Activated naive CD8-positive, alpha-beta T cell treated with anti-CD3 and anti-CD28 coated beads, Interleukin-2, amount 50 U/mL, for 24 hours (primary cell): ENCODE results near the gene EMILIN2.

Experiments used
- ATAC-seq: fragments of 150-1000 bp; cut with Tn5 transposase; one replicate; pipeline ENCODE4 v1.10.0; 2021
- DNase-seq: peaks from one replicate; pipeline ENCODE4 v3.0.0; 2021
- H3K27ac Mint-ChIP-seq: one replicate; pipeline ENCODE4 v1.8.0; 2021; ENCODE audit warnings: mild to moderate bottlenecking, mixed read lengths
- H3K27me3 Mint-ChIP-seq: one replicate; pipeline ENCODE4 v1.8.0; 2021; ENCODE audit warnings: mixed read lengths
- H3K36me3 Mint-ChIP-seq: one replicate; pipeline ENCODE4 v1.8.0; 2021; ENCODE audit warnings: low read depth, mixed read lengths
- H3K4me1 Mint-ChIP-seq: one replicate; pipeline ENCODE4 v1.8.0; 2021; ENCODE audit warnings: mixed read lengths
- H3K4me3 Mint-ChIP-seq: one replicate; pipeline ENCODE4 v1.8.0; 2021; ENCODE audit warnings: mild to moderate bottlenecking, moderate library complexity, mixed read lengths
- H3K9me3 Mint-ChIP-seq: one replicate; pipeline ENCODE4 v1.8.0; 2021; ENCODE audit warnings: mixed read lengths

EMILIN2 gene

DNA sequence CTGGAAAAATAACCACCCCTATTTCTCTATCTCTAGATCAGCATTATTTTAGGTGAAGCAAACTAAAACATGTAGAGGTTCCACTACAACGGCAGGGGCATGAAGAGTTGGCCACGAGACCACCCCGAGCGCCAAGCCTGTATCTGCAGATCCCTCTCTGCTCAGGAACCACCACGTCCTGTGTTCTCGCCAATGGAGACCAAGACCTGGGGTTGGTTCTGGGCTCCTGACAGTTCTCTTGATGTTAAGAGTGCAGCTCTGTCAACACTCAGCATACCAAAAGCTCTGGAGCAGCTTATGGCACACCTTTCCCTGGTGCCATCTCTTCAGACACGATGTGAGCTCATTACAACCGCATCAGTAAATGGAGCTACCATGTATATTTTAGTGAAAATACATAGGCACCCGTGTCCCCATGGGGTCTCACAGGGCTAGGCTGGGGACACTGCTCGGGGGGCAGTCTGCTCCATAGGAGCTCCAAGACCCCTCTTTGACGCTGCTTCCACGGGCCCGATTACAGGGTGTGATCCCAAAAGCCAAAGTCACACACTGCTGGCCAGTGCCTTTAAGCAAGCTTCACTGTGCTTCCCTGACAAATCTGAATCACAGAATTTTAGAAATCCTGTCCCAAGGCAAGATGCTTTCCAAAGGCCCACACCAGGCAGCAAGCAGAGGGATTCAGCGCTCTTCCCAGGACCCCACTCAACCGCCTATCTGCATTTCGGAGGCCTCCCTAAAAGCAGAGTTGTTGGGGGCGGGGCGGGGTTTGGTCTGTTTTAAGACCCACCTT, 72.2 kb downstream of the EMILIN2 start:
- peaks cover 67% of the 10 kb centered on the region for H3K36me3 Mint-ChIP-seq
- H3K27me3 Mint-ChIP-seq, result no peaks in the 10 kb centered on the region
- no peak overlapping the region for H3K27ac Mint-ChIP-seq
- DNase-seq (no peak), ATAC-seq (no peak)
- H3K4me1 Mint-ChIP-seq, result peaks cover 21% of the 10 kb centered on the region
- no peaks in the 10 kb centered on the region for H3K9me3 Mint-ChIP-seq
- no peak overlapping the region for H3K4me3 Mint-ChIP-seq

DNA sequence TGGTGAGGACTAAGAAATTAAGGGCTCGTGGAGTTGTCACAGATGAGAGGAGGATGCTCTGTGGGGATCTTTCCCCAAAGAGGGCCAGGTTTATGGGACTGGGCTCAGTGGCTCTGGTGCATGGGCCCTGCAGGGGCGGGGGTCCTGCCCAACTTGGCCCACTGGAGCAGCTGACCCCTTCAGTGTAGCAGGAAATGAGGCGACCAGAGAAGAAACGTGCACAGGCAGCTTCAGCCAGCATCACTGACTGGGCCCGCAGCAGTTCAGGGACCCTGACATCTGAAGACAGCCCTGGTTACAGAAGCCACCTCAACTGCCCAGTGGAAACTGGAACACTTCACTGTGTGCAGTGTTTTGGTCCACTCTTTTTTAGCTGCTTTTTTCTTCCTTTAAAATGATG, 72.8 kb downstream of the EMILIN2 start:
- H3K36me3 Mint-ChIP-seq, result peaks cover 69% of the 10 kb centered on the region
- ATAC-seq, result no peak
- DNase-seq, result no peak
- no peaks in the 10 kb centered on the region for H3K9me3 Mint-ChIP-seq
- H3K4me1 Mint-ChIP-seq, result peaks cover 21% of the 10 kb centered on the region
- H3K27ac Mint-ChIP-seq, result no peak overlapping the region
- H3K27me3 Mint-ChIP-seq, result no peaks in the 10 kb centered on the region
- H3K4me3 Mint-ChIP-seq, result no peak overlapping the region

DNA sequence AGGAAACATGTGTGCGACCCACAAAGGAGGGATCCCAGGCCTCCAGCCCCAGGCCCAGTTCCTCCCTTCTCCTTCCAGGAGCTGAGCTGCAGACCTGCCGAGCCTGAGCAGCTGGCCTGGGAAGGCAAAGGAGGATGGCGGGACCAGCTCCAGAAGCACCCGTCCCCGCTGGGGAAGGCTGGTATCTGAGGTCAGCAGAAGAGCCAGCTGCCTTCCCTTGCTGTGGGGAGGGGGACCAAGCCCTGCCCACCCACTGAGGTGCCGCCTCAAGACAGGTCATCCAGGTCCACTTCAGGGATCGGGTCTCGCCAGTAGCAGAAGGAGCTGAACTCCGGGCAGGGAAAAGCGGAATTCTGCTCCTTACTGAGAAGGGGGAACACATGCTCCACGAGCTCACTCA, 73.2 kb downstream of the EMILIN2 start:
- Mint-ChIP-seq H3K4me1 (peaks cover 21% of the 10 kb centered on the region), H3K4me3 (no peak overlapping the region), H3K9me3 (no peaks in the 10 kb centered on the region), H3K27me3 (no peaks in the 10 kb centered on the region), H3K27ac (no peak overlapping the region), H3K36me3 (peaks cover 68% of the 10 kb centered on the region)
- DNase-seq (no peak), ATAC-seq (no peak)

DNA sequence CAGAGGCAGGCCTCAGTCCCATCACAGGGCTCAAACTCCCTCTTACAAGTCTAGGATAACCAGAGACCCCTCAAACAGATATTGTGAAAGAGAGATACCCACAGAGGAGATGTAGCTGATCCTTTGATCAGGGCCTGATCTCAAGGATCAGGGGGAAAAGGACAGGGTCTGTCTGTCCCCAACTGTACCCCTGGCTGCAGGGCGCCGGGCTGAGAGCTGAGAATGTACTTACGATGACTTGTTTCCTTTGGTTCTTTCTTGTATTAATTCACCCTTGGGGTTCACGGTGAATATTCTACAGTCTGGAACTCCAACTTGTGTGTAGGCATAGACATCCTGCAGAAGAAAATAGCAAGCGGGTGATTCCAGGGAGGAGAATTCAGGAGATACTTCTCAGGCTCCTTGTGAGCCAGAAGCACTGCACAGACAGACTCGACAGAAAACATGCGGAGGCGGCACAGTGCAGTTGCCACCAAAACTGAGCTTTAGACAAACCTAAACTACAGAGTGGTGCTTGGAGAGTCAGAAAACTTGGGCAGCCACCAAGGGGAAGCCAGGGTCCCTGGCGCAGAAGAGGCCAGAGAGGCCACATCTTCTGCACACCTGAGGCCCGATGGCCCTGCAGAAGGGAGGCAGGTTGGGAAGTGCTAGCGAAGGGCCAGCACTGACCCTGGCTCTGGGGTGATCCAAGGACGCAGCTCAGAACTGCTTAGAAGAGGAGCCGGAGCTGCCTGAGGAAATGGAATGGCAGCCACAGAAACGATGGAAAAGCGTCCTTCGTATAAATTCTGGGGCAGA, 73.9 kb downstream of the EMILIN2 start:
- Mint-ChIP-seq H3K9me3 (no peaks in the 10 kb centered on the region), H3K36me3 (peaks cover 66% of the 10 kb centered on the region), H3K27ac (no peak overlapping the region), H3K27me3 (no peaks in the 10 kb centered on the region), H3K4me1 (peaks cover 21% of the 10 kb centered on the region), H3K4me3 (no peak overlapping the region)
- ATAC-seq, result no peak
- no peak for DNase-seq

DNA sequence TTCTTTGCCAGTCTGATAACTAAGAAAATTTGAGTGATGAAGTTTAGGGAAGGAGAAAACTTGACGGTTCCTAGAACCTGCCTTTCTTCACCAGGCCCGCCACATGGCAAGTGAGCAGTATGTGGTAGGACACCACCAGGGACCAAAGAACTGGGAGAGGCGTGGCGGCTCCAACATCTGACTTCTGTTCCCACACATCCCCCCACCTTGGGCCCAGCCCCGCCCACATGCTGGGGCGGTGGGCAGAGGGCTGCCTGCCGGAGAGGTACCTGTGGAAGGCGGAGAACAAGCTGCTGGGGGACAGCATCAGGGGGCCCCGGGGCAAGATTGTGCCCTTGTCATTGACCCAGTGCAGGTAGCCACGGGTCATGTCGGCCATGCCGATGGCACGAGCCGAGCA, 75.0 kb downstream of the EMILIN2 start:
- DNase-seq, result no peak
- ATAC-seq, result no peak

DNA sequence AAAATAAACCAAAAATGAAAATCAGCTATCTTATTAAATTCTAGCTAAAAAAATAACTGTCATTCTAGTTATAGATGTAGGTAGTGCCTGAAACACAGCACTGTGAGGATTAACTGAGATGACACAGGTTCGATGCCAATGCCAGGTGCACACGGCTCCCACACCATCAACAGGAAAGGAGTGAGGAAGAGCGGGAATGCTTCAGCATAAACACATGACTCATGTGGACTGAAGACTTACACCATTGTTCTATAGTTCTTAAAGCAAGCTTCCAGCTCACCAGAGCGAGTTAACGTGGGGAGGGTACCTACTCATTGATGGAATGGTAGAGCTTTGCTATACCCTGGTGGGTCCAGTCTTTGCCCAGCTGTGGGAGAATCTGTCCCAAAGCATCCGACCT, 76.7 kb downstream of the EMILIN2 start:
- no peak overlapping the region for H3K27ac Mint-ChIP-seq
- H3K4me3 Mint-ChIP-seq, result no peak overlapping the region
- no peaks in the 10 kb centered on the region for H3K27me3 Mint-ChIP-seq
- no peak for DNase-seq
- ATAC-seq, result no peak
- peaks cover 66% of the 10 kb centered on the region for H3K36me3 Mint-ChIP-seq
- H3K9me3 Mint-ChIP-seq, result no peaks in the 10 kb centered on the region
- H3K4me1 Mint-ChIP-seq, result no peaks in the 10 kb centered on the region

More for the DNA sequence above, 75.0 kb downstream of the EMILIN2 start:
- Mint-ChIP-seq H3K9me3 (no peaks in the 10 kb centered on the region), H3K4me3 (no peak overlapping the region), H3K27ac (peak overlapping the region; percentile 73), H3K36me3 (peaks cover 62% of the 10 kb centered on the region), H3K4me1 (peaks cover 12% of the 10 kb centered on the region), H3K27me3 (no peaks in the 10 kb centered on the region)

DNA sequence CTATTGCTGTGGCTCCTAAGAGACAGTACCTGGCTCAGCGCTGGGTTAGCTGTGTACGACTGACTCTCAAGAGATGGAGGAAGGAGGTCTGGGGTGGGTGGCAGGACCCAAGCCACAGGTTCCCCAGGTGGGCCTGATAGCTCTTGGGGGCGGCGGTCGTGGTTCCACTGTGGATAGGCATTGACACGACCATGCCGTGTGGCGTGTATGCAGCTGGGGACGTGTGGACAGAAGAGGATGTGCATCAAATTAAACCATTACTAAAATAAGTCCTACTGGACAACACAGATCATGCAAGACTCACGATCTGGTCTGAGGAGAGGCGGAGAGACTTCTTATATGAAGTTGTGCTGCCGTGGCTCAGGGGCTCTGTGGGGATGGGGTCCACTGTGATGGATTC, 78.1 kb downstream of the EMILIN2 start:
- no peaks in the 10 kb centered on the region for H3K27me3 Mint-ChIP-seq
- ATAC-seq (no peak), DNase-seq (no peak)
- H3K9me3 Mint-ChIP-seq, result no peaks in the 10 kb centered on the region
- no peak overlapping the region for H3K4me3 Mint-ChIP-seq
- H3K27ac Mint-ChIP-seq, result no peak overlapping the region
- H3K4me1 Mint-ChIP-seq, result no peaks in the 10 kb centered on the region
- H3K36me3 Mint-ChIP-seq, result peaks cover 70% of the 10 kb centered on the region

DNA sequence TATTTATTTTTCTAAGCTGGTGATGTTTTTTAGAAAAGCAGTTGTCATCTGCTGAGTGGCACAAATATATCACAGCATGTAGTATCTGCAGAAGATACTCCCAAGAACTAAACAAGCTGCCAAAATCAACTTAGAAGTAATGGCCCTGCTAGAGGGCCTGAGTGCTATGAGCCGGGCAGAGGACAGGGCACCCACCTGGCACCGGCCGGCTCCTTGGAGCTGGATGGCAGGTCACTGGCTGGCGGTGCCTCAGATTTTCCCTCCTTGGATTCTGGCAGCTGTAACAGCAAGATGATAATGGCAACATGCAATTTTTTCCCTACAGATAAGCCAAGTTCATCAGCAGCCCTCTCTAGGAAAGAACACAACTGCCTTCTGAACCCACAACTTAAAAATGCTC, 79.7 kb downstream of the EMILIN2 start:
- H3K36me3 Mint-ChIP-seq, result peaks cover 66% of the 10 kb centered on the region
- DNase-seq, result no peak
- H3K27ac Mint-ChIP-seq, result no peak overlapping the region
- no peaks in the 10 kb centered on the region for H3K4me1 Mint-ChIP-seq
- H3K27me3 Mint-ChIP-seq, result no peaks in the 10 kb centered on the region
- no peaks in the 10 kb centered on the region for H3K9me3 Mint-ChIP-seq
- no peak for ATAC-seq
- H3K4me3 Mint-ChIP-seq, result no peak overlapping the region

DNA sequence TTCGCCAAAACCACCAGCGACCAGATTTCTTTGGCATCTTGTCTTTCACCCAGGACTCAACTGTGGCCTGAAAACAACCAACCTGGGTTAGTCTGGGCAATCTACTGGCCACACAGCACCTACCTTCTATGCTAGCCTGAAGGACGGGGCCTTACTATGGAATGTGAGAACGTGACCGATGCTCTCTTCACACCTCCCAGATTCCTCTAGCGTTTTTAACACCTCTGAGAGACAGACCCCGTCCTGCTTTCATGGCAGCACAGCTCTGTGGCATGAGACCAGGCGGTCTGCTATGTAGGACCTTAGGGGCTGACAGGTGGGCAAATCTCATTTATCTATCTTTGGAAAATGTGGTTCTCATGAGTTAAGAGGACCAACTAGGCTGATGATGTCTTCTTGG, 80.9 kb downstream of the EMILIN2 start:
- Mint-ChIP-seq H3K36me3 (peaks cover 64% of the 10 kb centered on the region), H3K4me1 (peaks cover 6% of the 10 kb centered on the region), H3K9me3 (no peaks in the 10 kb centered on the region), H3K4me3 (no peak overlapping the region), H3K27ac (no peak overlapping the region), H3K27me3 (no peaks in the 10 kb centered on the region)
- ATAC-seq (no peak), DNase-seq (no peak)

DNA sequence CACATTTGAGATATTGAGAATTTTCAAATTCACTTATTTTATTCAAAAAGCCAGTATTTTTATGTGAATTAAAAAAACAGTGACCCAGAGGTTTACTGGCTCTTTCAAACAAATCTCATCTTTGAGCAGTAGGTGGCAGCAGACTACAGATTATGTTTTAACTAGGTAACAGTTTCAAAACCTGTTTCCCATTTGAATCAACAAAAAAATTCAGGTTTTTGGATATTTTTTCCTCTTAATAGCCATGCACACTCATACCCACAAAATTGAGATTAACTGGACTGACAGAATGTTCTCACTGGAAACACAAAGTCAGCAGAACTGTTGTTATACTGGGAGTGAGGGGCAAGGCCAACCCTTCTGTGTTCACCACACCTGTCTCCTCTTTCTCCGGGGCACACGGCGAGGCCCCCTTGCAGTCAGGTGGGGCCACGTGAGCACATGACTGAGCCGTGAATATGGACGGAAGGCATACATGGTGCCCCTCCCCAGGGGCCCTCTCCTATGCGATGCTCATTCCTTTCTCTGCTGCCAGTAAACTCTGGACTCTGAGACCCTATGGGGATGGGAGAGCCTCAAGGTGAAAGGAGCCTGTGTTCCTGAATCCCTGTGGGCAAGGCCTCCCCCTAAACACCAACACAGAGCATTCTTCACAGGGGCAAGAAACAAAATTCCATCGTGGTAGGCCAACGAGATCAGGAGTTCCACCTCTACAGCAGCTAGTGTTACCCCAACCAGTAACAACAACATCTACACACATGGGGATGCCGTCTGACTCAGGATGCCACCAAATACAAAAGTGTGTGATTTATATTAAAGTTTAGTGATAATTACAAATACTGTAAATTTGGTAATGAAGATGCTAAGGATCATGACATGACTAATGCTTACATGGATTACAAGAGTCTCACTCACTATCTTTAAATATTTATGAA, 85.7 kb downstream of the EMILIN2 start:
- H3K36me3 Mint-ChIP-seq, result peaks cover 64% of the 10 kb centered on the region
- DNase-seq (no peak), ATAC-seq (peak; percentile 48)
- no peaks in the 10 kb centered on the region for H3K27me3 Mint-ChIP-seq
- H3K27ac Mint-ChIP-seq, result peak overlapping the region; percentile 71
- H3K4me1 Mint-ChIP-seq, result peaks cover 43% of the 10 kb centered on the region
- H3K9me3 Mint-ChIP-seq, result no peaks in the 10 kb centered on the region
- no peak overlapping the region for H3K4me3 Mint-ChIP-seq

DNA sequence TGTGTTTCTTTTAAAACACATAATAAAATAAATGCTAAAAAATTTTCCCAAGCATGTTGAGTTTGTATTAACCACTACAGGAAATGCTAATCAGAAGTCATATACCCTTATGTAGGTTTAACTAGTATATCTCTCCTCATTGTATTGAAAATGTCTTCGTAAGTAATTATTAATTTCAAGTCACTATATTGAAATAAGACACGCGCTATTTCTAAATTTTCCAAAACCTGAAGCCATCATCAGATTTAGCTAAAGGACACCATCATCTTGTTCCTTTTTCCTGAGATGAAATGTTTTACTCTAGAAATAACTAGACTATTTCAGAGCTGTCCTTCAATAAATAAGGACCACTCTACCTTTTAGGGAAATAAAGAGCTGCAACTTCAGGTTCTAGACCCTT, 87.2 kb downstream of the EMILIN2 start:
- DNase-seq, result no peak
- no peak for ATAC-seq
- Mint-ChIP-seq H3K36me3 (peaks cover 63% of the 10 kb centered on the region), H3K9me3 (no peaks in the 10 kb centered on the region), H3K4me3 (no peak overlapping the region), H3K27ac (peak overlapping the region; percentile 71), H3K4me1 (peaks cover 43% of the 10 kb centered on the region), H3K27me3 (no peaks in the 10 kb centered on the region)

DNA sequence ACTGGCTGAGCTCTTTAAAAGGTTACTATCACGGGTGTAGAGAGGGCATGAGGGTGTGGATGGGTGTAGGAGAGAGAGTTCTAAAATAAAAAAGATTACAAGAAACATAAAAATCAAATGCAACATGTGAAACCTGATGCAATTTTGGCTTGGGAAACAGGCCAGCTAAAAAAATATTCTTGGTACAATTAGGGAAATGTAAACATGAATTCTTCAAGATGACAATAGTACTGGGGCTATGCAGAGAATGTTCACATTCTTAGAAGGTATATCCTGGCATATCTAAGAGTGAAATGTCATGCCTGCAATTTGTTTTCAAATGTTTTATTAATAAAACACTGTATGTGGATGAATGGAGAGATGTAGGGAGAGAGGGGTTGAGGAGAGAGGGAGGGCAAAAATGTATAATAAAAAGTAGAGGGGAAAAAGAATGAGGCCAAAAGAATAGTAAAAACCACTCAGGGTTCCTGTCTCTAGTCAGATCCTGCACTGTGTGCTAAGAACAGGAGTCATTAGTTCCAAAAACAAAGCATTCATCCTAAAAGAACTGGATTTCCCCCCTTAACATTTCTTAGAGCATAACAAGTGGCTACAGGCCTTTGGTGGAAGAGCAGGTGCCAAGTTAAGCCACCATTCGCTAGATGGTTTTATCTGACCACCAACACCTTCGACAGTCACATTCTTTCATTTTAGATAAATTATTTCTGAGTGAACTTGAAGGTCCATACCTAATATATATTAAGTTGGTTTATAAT, 88.8 kb downstream of the EMILIN2 start:
- DNase-seq, result no peak
- H3K27me3 Mint-ChIP-seq, result no peaks in the 10 kb centered on the region
- no peak overlapping the region for H3K4me3 Mint-ChIP-seq
- peaks cover 48% of the 10 kb centered on the region for H3K4me1 Mint-ChIP-seq
- peak; percentile 58 for ATAC-seq
- no peaks in the 10 kb centered on the region for H3K9me3 Mint-ChIP-seq
- H3K36me3 Mint-ChIP-seq, result peaks cover 61% of the 10 kb centered on the region
- H3K27ac Mint-ChIP-seq, result peak overlapping the region; percentile 74

DNA sequence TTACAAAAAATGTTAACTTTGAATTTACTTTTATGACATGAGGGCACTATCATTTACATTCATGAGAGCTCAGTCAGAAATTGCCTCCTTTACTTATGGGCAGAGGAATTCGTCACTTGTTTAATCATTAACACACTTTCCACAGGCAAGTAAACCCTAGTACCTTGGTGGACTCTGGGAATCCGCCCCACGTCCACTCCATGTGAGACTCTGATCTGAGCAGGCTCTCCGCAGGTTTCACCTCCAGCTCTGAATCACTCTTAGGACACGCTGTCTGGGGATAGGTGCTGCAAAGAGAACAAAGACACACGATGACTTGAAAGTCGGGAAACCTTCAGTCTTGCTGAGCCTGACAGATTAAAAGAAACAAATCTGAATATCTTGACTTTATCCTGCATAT, 92.5 kb downstream of the EMILIN2 start:
- Mint-ChIP-seq H3K27me3 (no peaks in the 10 kb centered on the region), H3K9me3 (no peaks in the 10 kb centered on the region), H3K4me3 (no peak overlapping the region), H3K4me1 (peaks cover 39% of the 10 kb centered on the region), H3K27ac (no peak overlapping the region), H3K36me3 (peaks cover 48% of the 10 kb centered on the region)
- DNase-seq, result no peak
- ATAC-seq, result no peak

DNA sequence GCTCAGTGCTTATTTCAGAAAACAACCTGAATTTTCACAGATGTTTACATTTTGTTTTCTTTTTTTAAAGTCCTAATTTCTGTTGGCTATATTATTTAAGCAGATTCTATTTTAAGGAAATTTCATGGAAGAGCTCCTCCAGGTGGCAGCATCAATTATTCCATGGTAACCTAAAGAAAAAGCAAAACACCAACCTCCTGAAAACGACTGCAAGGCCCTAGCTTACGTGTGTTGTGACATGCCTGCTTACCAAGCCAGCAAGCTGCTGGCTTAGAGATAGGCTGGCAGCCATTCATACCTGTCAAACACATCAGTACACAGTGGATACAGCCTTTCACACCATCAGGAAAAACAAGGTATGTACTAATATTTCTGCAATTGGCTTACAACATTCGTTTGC, 101.2 kb downstream of the EMILIN2 start:
- Mint-ChIP-seq H3K9me3 (no peaks in the 10 kb centered on the region), H3K4me1 (peaks cover 27% of the 10 kb centered on the region), H3K36me3 (peaks cover 66% of the 10 kb centered on the region), H3K27me3 (no peaks in the 10 kb centered on the region), H3K27ac (no peak overlapping the region), H3K4me3 (no peak overlapping the region)
- DNase-seq (no peak), ATAC-seq (no peak)
